GM12878 (cell line): ENCODE measurements around the gene LCOR. TPM values are rescaled to one million over a fixed set of nuclear protein-coding genes. Genes with fewer than 3 reads are reported as not detected.

ENCODE experiments used
- ATAC-seq: fragments of 200-7000 bp; cut with Tn5 transposase; 3 replicates; pipeline ENCODE4 v1.9.1; 2020; ENCODE audit warnings: mild to moderate bottlenecking, moderate library complexity
- BruUV-seq: library from RNA; stranded (reverse); fragments of 400-500 nt; replicated peaks from 2 replicates; lab custom pipeline; 2021; lab: Mats Ljungman, UMichigan
- CTCF ChIA-PET: fragments of 300-600 bp; sonication (Branson Sonifier 250); formaldehyde crosslinking; extraction: SDS; loops from one replicate; lab custom pipeline; 2021; ENCODE audit warnings: inconsistent platforms; lab: Yijun Ruan, JAX
- POLR2A ChIA-PET: fragments of 350-600 bp; formaldehyde crosslinking; extraction: SDS; loops from one replicate; lab custom pipeline; 2021; ENCODE audit warnings: inconsistent platforms; lab: Charles Lee
- RAD21 ChIA-PET: fragments of 300-600 bp; sonication (Branson Sonifier 250); formaldehyde crosslinking; loops from one replicate; lab custom pipeline; 2023; ENCODE audit warnings: antibody characterized with exemption; ENCODE audit not compliant: unreplicated experiment; lab: Charles Lee
- SMC1A ChIA-PET: fragments of 300-600 bp; sonication (Branson Sonifier 250); formaldehyde crosslinking; loops from one replicate; lab custom pipeline; 2023; ENCODE audit not compliant: unreplicated experiment, uncharacterized antibody; lab: Charles Lee
- DNase-seq: peaks from one replicate; pipeline ENCODE4 v3.0.0-alpha.2; 2011; ENCODE audit warnings: low read depth, low spot score
- FAIRE-seq: peaks from 3 replicates; lab custom pipeline; 2011; peaks lifted over from hg19 to GRCh38; lab: Jason Lieb, UNC
- H2AFZ ChIP-seq: 2 replicates; pipeline ENCODE4 v1.6.0; 2011; ENCODE audit warnings: low read depth, low read length, control low read depth; ENCODE audit not compliant: control insufficient read depth
- H3K27ac ChIP-seq: 2 replicates; pipeline ENCODE4 v1.5.1; 2011; ENCODE audit warnings: control low read depth; ENCODE audit not compliant: control insufficient read depth, insufficient read depth
- H3K27me3 ChIP-seq, 2 experiments: replicated peaks in 1 of 2; 2 replicates each; pipeline versions ENCODE4 v1.6.0 to v1.6.1; 2011; ENCODE audit warnings: low read length in 1 of 2; ENCODE audit not compliant: control insufficient read depth in 2 of 2, insufficient read depth in 2 of 2
- H3K36me3 ChIP-seq, 2 experiments: 2 replicates each; pipeline ENCODE4 v1.5.1; 2011; ENCODE audit warnings: low read length in 1 of 2; ENCODE audit not compliant: control insufficient read depth in 2 of 2, insufficient read depth in 2 of 2
- H3K4me1 ChIP-seq: 2 replicates; pipeline ENCODE4 v1.6.1; 2011; ENCODE audit warnings: mild to moderate bottlenecking, low read length, moderate library complexity, mixed read lengths; ENCODE audit not compliant: control insufficient read depth, insufficient read depth
- H3K4me2 ChIP-seq: 2 replicates; pipeline ENCODE4 v1.6.0; 2011; ENCODE audit warnings: control low read depth; ENCODE audit not compliant: control insufficient read depth, insufficient read depth
- H3K4me3 ChIP-seq: fragments of 200-600 bp; sonication (generic); 2 replicates; pipeline ENCODE4 v1.5.1; 2016
- H3K79me2 ChIP-seq: 2 replicates; pipeline ENCODE4 v1.6.0; 2011; ENCODE audit warnings: low read length; ENCODE audit not compliant: control insufficient read depth, insufficient read depth
- H3K9ac ChIP-seq: 2 replicates; pipeline ENCODE4 v1.8.0; 2011; ENCODE audit warnings: low read length, control low read depth, mixed read lengths; ENCODE audit not compliant: control insufficient read depth, insufficient read depth
- H3K9me3 ChIP-seq: replicated peaks from 3 replicates; pipeline ENCODE4 v1.5.1; 2011; ENCODE audit warnings: mild to moderate bottlenecking, low read length; ENCODE audit not compliant: control insufficient read depth, insufficient read depth
- H4K20me1 ChIP-seq: 2 replicates; pipeline ENCODE4 v1.6.0; 2011; ENCODE audit not compliant: control insufficient read depth, insufficient read depth
- BHLHE40 ChIP-seq, 2 experiments: fragments of 450-650 bp in 1 of 2; IDR thresholded peaks; 2 replicates each; pipeline ENCODE4 v1.6.1; 2011 to 2017; ENCODE audit warnings: low read depth in 2 of 2, borderline replicate concordance in 1 of 2, improper control_type of control experiment in 1 of 2, low read length in 1 of 2, mild to moderate bottlenecking in 1 of 2
- CHD1 ChIP-seq: IDR thresholded peaks from 2 replicates; pipeline ENCODE4 v1.6.1; 2012; ENCODE audit warnings: low read depth, low read length, improper control_type of control experiment
- CREB1 ChIP-seq: IDR thresholded peaks from 2 replicates; pipeline ENCODE4 v1.6.1; 2012; ENCODE audit warnings: low read depth, mild to moderate bottlenecking, inconsistent platforms
- CREM ChIP-seq: IDR thresholded peaks from 2 replicates; pipeline ENCODE4 v1.6.1; 2014; ENCODE audit warnings: antibody characterized with exemption, low read depth
- E2F8 ChIP-seq: fragments of 450-650 bp; IDR thresholded peaks from 2 replicates; pipeline ENCODE4 v1.6.1; 2018; ENCODE audit warnings: mild to moderate bottlenecking, low read depth, moderate library complexity; ENCODE audit not compliant: partially characterized antibody
- EP300 ChIP-seq, 2 experiments: fragments of 150-350 bp in 1 of 2; IDR thresholded peaks; 2 replicates each; pipeline ENCODE4 v1.6.1; 2011 to 2012; ENCODE audit warnings: low read depth in 2 of 2, low read length in 2 of 2, borderline replicate concordance in 1 of 2, improper control_type of control experiment in 1 of 2, inconsistent platforms in 1 of 2; ENCODE audit not compliant: control insufficient read depth in 1 of 2
- FOXM1 ChIP-seq: IDR thresholded peaks from 2 replicates; pipeline ENCODE4 v1.6.1; 2012; ENCODE audit warnings: low read depth, mild to moderate bottlenecking, inconsistent platforms, low read length, moderate library complexity
- MEF2B ChIP-seq: fragments of 450-650 bp; IDR thresholded peaks from 2 replicates; pipeline ENCODE4 v1.6.1; 2018; ENCODE audit warnings: mild to moderate bottlenecking, moderate library complexity; ENCODE audit not compliant: partially characterized antibody, poor library complexity, severe bottlenecking
- NBN ChIP-seq: fragments of 450-650 bp; IDR thresholded peaks from 2 replicates; pipeline ENCODE4 v1.6.1; 2016
- NR2C1 ChIP-seq: fragments of 450-650 bp; IDR thresholded peaks from 2 replicates; pipeline ENCODE4 v1.6.1; 2017; ENCODE audit warnings: antibody characterized with exemption, mild to moderate bottlenecking, moderate library complexity
- RELB ChIP-seq: fragments of 450-650 bp; IDR thresholded peaks from 2 replicates; pipeline ENCODE4 v1.6.1; 2017; ENCODE audit warnings: low read depth, mild to moderate bottlenecking, moderate library complexity
- RFX5 ChIP-seq: IDR thresholded peaks from 2 replicates; pipeline ENCODE4 v1.6.1; 2011; ENCODE audit warnings: low read depth, low read length, improper control_type of control experiment
- SMAD1 ChIP-seq: fragments of 450-650 bp; IDR thresholded peaks from 2 replicates; pipeline ENCODE4 v1.6.1; 2018; ENCODE audit warnings: mild to moderate bottlenecking, low read depth; ENCODE audit not compliant: partially characterized antibody
- SMARCA5 ChIP-seq: fragments of 450-650 bp; IDR thresholded peaks from 2 replicates; pipeline ENCODE4 v1.6.1; 2017; ENCODE audit warnings: mild to moderate bottlenecking
- SP1 ChIP-seq: IDR thresholded peaks from one replicate; pipeline ENCODE4 v1.6.1; 2011; ENCODE audit warnings: low read depth, low read length
- WGBS: methylation state at CpG from one replicate; pipeline ENCODE4 v1.1.6; 2016; ENCODE audit warnings: low lambda C conversion rate; ENCODE audit not compliant: insufficient replicate concordance, insufficient coverage; ENCODE audit errors: missing lambda C conversion rate; 5-methylcytosine and 5-hydroxymethylcytosine counted together
- in situ Hi-C: fragments of 300-500 bp; cut with MboI; formaldehyde crosslinking; loops from 9 replicates; pipeline ENCODE4 v1.14.3; 2018; ENCODE audit warnings: mixed read lengths
- intact Hi-C: fragments of 100-400 bp; cut with micrococcal nuclease; formaldehyde crosslinking; loops from one replicate; pipeline ENCODE4 v1.14.2; 2022; ENCODE audit not compliant: unreplicated experiment
- polyA plus RNA-seq, 11 experiments: library from polyadenylated mRNA; depleted of rRNA in 4 of 11; unstranded in 6 of 11; stranded (reverse) in 5 of 11; fragments of >200 nt; fragmentation: Nextera tagmentation in 4 of 11; fragmentation: Illumina TruSeq in 1 of 11; extraction: Ambion mirVana in 4 of 11; extraction: Trizol in 1 of 11; gene quantifications; 1 replicate in 1 of 11; 2 replicates in 10 of 11; pipeline versions ENCODE4 v1.2.1 to v1.2.3, GENCODE V29; 2011 to 2016; ENCODE audit warnings: inconsistent platforms in 2 of 11, missing spikeins in 2 of 11, low read depth in 1 of 11
- total RNA-seq, 4 experiments: library from RNA; depleted of rRNA in 3 of 4; stranded (reverse); fragments of >200 nt in 3 of 4; fragmentation: Illumina TruSeq in 1 of 4; extraction: Trizol in 1 of 4; gene quantifications; 2 replicates each; pipeline versions ENCODE4 v1.2.1 to v1.2.3, GENCODE V29; 2013 to 2021
- TF ChIP-seq, protein P1 (sequence below): fragments of 150-350 bp; IDR thresholded peaks from 2 replicates; pipeline ENCODE4 v1.6.1; 2016; ENCODE audit warnings: low read depth, low read length

LCOR gene
- total and polyA plus RNA-seq, 10 of the 15 experiments (the other 5 are each of a cell fraction or from before 2014, with no cell fraction given) = 1.6 to 22.0 (median 13.2) TPM

GRCh38 chr10:96960872-96961271, 128.8 kb downstream of the LCOR start:
- no peak for DNase-seq
- 98% methylated on average over 2 of the region's 2 CpGs for WGBS
- TF ChIP-seq CREB1 = no peak
- no peak for TF ChIP-seq BHLHE40 (IDR thresholded peaks at IDR 0.05; ENCODE audit: borderline replicate concordance in 1 of 2, low read depth in 2 of 2, low read length in 1 of 2)
- no peak for TF ChIP-seq SMAD1
- TF ChIP-seq CREM = no peak
- TF ChIP-seq E2F8 = no peak
- no peak for TF ChIP-seq SP1
- TF ChIP-seq RFX5 = no peak
- TF ChIP-seq EP300 (IDR thresholded peaks at IDR 0.05; ENCODE audit: borderline replicate concordance in 1 of 2, control insufficient read depth in 1 of 2, low read depth in 2 of 2, low read length in 2 of 2) = no peak
- no peak for TF ChIP-seq NBN
- TF ChIP-seq SMARCA5 = no peak
- TF ChIP-seq, protein P1, sequence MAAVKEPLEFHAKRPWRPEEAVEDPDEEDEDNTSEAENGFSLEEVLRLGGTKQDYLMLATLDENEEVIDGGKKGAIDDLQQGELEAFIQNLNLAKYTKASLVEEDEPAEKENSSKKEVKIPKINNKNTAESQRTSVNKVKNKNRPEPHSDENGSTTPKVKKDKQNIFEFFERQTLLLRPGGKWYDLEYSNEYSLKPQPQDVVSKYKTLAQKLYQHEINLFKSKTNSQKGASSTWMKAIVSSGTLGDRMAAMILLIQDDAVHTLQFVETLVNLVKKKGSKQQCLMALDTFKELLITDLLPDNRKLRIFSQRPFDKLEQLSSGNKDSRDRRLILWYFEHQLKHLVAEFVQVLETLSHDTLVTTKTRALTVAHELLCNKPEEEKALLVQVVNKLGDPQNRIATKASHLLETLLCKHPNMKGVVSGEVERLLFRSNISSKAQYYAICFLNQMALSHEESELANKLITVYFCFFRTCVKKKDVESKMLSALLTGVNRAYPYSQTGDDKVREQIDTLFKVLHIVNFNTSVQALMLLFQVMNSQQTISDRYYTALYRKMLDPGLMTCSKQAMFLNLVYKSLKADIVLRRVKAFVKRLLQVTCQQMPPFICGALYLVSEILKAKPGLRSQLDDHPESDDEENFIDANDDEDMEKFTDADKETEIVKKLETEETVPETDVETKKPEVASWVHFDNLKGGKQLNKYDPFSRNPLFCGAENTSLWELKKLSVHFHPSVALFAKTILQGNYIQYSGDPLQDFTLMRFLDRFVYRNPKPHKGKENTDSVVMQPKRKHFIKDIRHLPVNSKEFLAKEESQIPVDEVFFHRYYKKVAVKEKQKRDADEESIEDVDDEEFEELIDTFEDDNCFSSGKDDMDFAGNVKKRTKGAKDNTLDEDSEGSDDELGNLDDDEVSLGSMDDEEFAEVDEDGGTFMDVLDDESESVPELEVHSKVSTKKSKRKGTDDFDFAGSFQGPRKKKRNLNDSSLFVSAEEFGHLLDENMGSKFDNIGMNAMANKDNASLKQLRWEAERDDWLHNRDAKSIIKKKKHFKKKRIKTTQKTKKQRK = no peak
- no peak for TF ChIP-seq FOXM1
- no peak for TF ChIP-seq CHD1
- no peak for TF ChIP-seq NR2C1
- TF ChIP-seq MEF2B = no peak
- no peak for TF ChIP-seq RELB

More at GRCh38 chr10:96960872-96961271, 128.8 kb downstream of the LCOR start:
- Histone ChIP-seq H3K79me2 (no peaks in the 10 kb centered on the region), H3K27me3 (no peaks in the 10 kb centered on the region), H3K36me3 (peaks cover 0 to 1% of the 10 kb centered on the region in 2 experiments; a peak in 3 of 4 replicates), H4K20me1 (no peaks in the 10 kb centered on the region), H2AFZ (no peak overlapping the region), H3K27ac (no peak overlapping the region), H3K4me3 (no peak overlapping the region), H3K4me1 (no peaks in the 10 kb centered on the region), H3K9me3 (no peaks in the 10 kb centered on the region), H3K9ac (no peak overlapping the region), H3K4me2 (no peak overlapping the region)
- in situ Hi-C loops = no loop called here
- FAIRE-seq = no peak
- ChIA-PET CTCF (interaction anchor here (1.1 to 2.7 kb wide), 5 partner anchors 26 to 318 kb away, joined by 5 to 27 read pairs (median 5); no protein-coding TSS in a partner anchor), SMC1A (interaction anchor here (1.4 to 5.7 kb wide), 6 partner anchors 14 to 64 kb away, joined by 3 to 30 read pairs (median 6); no protein-coding TSS in a partner anchor), RAD21 (interaction anchor here (1.2 kb wide), 1 partner anchor 15 kb away, joined by 3 read pairs; no protein-coding TSS in a partner anchor), POLR2A (interaction anchor here (1.4 kb wide), 1 partner anchor 39 kb away, joined by 3 read pairs; no protein-coding TSS in a partner anchor)
- BruUV-seq = TSS peak; percentile 33
- no peak for ATAC-seq
- intact Hi-C loops = no loop called here
